Left renal cortex interstitium (tissue), 4 donors: ENCODE results near the gene MYO1C. TPM values are rescaled to one million over a fixed set of nuclear protein-coding genes. Genes with fewer than 3 reads are reported as not detected.
"Not testable (repeated sequence)": the region's sequence is repeated elsewhere in the genome, so short reads cannot be mapped to it uniquely, and the experiment has no call there.

ENCODE experiments used
- DNase-seq, 4 donors: peaks; one replicate each; pipeline ENCODE4 v3.0.0-alpha.2; 2013; ENCODE audit warnings: low read depth in 4 of 4, low spot score in 2 of 4, missing footprints in 1 of 4
- polyA plus RNA-seq, 4 donors: library from polyadenylated mRNA; unstranded; fragments of 120-200 nt; gene quantifications; one replicate each; pipeline ENCODE4 v1.2.1, GENCODE V29; 2013; ENCODE audit not compliant: insufficient read length in 4 of 4

The MYO1C gene, protein sequence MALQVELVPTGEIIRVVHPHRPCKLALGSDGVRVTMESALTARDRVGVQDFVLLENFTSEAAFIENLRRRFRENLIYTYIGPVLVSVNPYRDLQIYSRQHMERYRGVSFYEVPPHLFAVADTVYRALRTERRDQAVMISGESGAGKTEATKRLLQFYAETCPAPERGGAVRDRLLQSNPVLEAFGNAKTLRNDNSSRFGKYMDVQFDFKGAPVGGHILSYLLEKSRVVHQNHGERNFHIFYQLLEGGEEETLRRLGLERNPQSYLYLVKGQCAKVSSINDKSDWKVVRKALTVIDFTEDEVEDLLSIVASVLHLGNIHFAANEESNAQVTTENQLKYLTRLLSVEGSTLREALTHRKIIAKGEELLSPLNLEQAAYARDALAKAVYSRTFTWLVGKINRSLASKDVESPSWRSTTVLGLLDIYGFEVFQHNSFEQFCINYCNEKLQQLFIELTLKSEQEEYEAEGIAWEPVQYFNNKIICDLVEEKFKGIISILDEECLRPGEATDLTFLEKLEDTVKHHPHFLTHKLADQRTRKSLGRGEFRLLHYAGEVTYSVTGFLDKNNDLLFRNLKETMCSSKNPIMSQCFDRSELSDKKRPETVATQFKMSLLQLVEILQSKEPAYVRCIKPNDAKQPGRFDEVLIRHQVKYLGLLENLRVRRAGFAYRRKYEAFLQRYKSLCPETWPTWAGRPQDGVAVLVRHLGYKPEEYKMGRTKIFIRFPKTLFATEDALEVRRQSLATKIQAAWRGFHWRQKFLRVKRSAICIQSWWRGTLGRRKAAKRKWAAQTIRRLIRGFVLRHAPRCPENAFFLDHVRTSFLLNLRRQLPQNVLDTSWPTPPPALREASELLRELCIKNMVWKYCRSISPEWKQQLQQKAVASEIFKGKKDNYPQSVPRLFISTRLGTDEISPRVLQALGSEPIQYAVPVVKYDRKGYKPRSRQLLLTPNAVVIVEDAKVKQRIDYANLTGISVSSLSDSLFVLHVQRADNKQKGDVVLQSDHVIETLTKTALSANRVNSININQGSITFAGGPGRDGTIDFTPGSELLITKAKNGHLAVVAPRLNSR
- 10 to 100 TPM; 71.1 to 88.7 (median 78.6) TPM for polyA plus RNA-seq

DNA sequence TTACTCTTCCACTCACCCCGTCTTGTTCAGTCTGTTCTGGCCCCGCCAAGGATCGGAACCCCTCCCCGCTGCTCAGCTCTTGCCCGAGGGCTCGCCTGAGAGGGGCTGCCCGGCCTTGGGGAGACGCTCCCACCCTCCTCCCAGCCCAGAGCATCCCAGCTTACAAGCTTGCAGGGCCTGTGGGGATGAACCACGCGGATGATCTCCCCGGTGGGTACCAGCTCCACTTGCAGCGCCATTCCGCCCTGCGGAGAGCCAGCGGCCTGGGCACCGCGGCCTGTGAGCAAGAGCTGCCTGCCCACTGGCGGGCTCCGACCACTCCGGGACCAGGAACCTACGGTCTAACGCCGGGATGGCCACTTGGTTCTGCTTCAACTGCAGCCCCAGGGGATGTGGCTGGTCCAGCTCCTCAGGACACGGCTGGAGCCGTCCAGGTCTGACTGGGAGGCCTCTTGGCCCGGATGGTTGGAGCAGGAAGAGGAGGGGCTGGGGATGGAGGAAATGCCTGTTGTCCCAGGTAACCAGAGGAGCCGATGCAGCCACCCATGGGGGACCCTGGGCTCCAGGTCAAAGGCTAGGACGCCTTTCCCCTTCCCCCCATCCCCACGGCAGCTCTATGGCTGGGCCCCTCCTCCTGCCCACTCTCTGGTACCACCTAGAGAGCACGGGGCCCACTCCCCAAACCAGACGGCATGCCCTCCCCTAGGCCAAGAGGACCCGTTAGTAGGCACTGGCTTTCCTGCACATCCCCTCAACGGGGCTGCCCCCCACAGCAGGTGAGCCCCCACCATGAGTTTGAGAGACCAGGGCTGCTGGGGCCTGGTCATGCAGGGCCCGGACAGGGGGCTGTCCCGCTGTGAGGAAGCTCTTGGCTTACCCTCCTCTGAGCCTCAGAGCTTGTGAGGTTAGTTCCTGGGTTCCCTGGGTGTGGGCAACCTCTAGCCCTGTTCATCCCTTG, at the start of gene MYO1C:
MYO1C (minus strand) TSS at position 438 of the 958 bp plus-strand sequence; CDS start at position 239, 199 bp downstream.
- no peak for DNase-seq

DNA sequence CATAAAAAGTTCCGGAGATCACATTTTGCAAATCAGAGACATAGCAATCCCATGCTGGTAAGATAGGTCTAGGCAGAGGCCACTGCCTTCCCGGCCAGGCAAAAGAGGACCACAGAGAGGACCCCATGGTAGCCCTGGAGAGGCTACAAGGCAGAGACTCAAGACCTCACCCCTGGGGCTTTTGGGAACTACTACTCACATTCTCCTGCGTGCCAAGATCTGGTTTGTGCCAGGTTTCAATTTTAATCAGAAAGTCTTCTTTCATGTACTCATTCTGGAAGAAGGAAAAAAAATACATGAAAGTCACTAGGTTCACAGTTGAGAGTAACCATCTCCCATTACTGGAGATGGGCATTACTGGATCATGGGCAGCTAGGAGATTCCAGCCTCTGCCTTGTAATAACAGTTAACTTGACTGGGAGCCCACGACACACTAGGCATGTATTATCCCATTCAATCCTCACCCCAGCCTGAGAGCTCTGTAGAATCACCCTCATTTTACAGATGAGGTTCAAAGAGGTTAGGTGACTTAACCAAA, 49.0 kb upstream of the MYO1C start:
- DNase-seq = no peak

DNA sequence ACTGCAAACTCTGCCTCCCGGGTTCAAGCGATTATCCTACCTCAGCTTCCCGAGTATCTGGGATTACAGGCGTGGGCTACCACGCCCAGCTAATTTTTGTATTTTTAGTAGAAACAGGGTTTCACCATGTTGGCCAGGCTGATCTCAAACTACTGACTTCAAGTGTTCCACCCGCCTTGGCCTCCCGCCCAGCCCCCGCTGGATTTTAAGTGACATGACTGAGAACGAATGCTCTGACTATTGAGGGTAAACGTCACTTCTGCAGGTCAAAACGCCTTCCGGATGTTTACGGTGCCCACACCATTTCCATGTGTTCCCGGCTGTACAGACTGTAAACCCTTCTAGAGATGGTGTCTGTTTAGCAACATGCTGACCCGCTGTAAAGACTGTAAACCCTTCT, 47.3 kb upstream of the MYO1C start:
- DNase-seq = no peak

DNA sequence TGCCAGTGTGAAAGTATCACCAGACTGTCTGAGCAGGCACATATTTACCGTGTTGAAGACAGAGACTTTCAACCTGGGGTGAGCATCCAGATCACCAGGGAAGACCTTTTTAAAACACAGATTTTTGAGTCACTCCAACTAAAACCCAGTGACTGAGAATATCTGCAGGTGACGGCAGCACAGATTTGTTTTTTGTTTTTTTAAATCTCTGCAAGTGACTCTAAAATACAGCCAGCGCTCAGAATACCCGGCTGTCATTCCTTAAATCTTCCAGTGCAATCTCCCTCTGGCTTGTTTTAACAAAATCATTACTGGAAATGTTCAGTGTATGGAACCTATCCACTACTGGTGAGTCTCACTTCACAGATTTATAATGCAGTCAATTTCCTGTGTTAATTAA, 43.3 kb upstream of the MYO1C start:
- DNase-seq = no peak

DNA sequence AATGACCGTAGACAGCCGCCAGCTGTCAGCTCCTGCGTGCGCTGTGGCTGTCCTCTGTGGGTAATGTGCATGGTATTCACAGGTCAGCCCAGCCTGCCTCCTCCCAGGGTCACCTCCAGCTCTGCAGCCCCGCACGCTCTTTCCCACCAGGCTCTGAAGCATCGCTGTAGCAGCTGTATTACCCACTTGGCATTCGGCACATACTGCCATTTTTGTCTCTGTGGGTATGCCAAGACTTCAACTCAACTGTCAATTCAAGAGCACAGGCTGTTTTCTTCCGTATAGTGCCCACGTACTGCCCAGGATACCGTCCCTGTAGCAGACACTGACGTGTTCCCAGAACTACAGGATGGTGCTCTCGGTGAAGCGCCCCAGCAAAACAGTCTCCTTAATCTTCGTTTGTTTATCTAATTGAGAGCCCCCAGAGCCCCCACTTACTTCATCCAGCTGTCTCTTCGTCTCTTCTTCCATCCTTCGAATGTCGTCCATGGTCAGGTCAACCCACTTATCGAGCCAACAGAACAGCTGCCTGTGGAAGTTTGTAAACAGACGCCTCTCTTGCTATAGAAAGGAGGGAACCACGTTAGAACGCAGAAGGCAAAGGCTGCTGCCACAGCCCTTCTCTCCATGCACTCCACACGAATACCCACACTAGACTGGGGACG, 41.3 kb upstream of the MYO1C start:
- DNase-seq = no peak

DNA sequence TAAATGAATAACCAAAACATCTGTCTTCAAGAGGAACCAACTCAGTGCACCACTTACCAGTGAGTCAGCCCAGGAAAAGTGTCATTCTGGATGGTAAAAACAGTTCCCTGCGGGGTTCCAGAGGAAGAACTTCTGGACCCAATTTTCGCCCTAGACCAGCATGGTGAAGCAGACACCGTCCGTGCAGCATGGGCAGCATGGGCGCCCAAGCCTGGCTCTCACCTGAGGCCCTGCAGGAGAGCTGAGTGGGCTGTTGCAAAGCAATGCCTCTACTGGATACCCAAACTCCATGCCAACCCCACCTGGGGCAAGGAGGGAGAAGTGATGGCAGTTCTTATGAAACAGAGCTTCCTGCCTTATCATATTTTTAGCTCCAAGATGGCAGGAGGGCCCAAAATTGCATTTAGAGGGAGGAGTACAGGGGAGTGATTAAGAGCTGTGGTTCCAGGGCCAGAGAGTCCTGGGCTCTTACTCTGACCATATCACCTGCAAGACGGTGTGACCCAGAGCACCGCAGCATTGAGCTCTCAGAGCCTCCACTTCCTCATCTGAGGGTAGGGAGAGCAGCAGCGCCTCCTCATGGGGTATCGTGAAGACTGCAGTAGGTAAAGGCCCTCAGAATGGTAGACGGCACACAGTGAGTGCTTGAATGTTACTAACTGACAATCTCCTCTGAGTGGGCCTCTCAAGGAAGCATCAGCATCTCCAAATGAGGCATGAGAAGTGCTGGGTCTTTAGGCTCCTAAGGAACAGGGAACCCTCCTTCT, 40.5 kb upstream of the MYO1C start:
- DNase-seq = no peak

DNA sequence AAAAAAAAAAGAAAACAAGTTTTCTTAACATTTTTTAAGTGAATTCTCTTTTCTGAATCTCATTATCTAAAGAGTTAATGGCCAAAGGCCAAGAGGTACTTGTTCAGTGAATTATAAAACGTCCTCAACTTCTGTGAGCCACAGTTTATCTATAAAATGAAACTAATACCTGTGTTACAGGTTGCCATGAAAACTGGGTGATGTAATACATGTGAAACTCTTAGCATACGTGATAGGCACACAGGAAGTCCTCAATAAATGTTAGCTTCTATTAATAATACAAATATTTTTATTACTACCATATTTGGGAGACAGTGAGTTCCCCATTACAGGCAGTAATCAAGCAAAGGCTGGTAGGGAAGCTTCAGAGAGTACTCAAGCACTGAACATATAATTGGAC, 37.4 kb upstream of the MYO1C start:
- DNase-seq = no peak

DNA sequence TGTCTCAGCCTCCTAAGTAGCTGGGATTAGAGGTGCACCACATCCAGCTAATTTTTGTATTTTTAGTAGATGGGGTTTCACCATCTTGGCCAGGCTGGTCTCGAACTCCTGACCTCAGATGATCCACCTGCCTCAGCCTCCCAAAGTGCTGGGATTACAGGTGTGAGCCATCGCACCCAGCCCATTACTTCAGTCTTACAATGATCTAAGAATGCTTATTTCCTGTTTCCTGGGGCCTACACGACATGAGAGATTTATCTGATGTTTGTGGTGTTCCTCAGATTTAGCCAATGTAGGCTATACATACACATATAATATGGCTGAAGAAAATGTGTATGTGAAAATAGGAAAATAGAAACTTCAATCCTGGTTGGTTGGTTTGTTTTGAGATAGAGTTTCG, 34.4 kb upstream of the MYO1C start:
- not testable (repeated sequence) for DNase-seq

DNA sequence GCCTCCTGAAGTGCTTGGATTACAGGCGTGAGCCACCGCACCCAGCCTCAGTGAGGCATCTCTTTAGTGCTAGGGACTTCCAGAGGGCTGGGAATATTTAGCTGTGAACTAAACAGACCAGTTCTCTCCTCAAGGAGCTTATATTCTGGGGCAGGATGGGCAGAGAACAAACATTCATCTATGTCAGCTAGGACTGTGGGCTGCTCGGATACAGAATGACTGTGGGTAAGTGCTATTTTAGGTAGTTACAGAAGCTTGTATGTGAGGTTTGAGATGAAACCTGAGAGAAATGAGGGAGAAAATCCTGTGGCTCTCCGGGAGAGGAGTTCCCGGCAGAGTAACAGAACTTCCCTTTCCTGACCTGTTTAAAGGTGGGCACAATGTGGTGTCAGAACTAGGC, 30.1 kb upstream of the MYO1C start:
- DNase-seq = no peak

DNA sequence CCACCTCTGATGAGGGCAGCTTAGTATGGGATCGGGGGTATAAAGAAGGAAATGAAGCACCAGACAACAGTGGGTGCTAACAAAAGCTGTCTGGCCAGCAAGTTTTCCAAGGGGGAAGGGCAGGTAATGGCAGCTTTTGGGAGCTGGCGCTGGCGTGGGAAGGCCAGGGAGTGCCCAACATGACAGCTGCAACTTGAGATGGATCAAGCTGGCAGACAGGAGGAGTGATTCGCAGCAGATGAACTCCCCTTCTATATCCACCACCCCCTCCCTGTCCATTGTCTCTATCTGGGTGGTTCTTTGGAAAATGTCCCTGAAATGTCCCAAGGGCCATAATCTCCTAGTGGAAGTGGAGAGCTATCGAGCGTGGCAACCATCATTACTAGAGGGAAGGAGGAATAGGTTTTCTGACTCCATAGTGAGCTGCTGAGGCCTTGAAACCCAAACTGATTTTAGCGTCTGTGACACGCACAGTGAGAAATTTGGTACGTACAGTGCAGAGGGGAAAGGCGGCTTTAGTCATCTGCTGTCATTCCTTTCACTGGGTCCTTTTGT, 28.7 kb upstream of the MYO1C start:
- DNase-seq = no peak

DNA sequence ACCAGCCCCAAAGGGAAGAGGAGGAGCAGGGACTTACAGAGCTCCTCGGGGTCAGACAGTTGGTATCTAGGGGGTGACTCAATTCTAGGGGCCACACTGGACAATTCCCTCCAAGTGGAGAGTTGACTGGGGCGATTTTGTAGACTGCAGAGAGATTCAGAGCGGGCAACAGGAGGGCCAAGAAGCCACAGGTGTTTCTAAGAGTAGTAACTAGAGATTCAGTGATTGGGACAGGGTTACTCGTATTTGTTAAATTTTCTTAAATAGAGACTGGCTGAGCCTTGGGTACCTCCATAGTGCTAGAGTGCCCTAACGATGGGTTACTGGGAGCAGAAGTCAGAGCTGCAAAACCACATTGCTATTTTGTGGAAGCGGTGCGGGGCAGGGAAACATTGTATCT, 27.2 kb upstream of the MYO1C start:
- DNase-seq = no peak

DNA sequence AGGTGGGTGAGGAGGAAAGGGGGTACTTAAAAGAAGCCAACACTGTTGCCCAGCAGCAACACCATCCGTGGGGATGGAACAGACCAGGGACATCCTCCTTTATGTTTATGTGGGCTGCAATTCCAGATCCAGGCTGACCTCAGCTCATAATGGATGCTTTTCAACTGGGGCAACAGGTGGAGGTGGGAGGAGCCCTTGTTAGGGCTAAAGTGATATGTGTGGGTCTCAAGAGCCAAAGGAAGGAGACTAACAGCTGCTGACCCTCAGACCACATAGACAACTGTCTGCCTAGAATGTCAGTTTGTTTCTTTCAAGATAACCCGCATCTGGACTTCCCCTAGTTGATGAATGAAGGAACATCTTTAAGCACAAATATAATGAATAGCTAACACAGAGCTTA, 25.9 kb upstream of the MYO1C start:
- no peak for DNase-seq

DNA sequence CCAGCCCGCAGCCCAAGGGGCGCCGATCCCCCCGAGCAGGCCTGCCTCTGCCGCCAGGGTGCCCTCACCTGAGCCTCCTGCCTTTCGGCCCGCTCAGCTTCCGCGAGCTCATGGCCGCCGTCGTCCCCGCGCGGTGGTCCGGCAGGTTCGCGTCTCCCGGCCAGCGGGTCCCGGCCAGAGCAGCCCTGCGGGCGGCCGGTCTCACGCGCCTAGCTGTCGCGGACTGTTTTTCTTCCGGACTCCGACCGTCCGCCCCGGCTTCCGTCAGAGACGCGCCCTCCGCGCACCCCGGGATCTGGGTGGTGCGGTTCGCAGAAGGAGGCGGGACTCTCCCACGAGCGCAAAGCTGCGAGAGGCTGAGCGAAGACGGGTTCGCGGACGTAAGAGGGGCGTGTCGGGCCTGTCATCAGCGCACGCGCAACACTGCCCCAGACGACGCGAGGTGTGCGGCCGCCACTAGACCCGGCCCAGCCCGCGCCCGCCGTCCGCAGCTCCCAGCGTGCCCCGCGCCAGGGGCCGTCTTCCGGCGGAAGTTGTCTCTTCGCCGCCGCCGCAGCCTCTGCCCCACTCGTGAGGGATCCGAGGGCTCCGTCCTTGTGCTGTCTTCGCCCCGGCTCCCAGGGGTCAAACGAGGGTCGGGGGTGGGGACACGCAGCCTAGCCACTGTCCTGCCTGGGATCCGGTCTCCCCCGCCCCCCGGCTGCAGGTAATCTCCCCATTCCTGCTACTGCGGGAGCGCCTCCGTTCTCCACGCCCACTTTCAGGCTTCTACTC, 24.1 kb upstream of the MYO1C start, which contains the start of gene INPP5K:
INPP5K (minus strand) TSS at position 225 of the 774 bp plus-strand sequence; CDS start at position 112, 113 bp downstream.
- DNase-seq = peak; percentile 74 to 94 (median 92)

DNA sequence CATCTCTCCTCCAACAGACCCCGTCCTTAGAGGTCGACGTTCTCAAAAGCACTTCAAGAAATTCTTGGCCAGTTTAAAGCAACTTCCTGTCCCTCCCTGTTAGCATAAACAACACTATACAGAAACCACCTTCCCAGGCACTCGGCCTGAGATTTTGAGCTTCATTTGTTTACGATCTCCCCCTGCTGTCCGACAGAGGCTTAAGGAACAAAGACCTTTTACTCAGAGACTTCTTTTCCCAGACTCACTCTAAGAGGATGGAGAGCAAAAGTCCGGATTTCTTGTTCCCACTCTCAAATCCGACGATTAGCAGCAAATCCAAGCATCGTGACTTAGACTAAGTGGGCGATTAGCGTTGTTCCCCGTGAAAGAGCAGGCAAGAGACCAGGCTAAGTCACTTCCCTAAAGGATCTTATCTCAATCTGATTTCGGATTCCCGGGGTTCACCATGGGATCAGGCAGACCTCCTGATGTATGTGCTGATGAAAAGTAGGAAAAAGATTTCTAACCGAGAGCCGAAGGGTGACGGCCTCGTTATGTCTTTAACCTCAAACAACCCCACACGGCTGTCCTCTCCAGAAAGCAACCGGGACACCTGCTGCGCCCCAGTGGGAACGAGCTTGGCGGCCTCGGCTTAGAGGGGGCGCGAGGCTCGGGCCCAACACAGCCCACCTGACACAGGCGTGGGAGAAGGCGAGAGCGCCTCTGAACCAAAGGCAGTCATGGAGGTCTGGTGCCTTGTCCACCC, 23.3 kb upstream of the MYO1C start:
- peak in 3 of 4 donors; percentile 59 to 84 (median 77) for DNase-seq

DNA sequence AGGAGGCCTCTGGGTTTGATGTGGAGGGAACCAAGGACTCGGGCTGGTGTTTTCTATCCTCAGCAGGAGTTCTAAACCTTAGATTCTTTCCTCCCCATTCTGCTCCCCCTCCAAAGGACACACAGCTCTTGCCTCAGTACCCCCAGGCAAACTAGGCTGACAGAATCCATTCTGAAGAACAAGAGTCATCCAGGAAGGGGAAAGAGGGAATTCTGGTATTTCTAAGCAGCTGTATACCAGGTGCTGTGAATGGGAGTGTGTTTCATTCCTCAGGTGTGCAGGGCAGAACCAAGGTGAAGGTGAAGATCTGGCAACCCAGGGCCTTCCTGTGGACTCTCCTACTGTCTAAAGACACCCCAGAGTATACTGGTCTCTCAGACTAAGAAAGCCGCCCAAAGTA, 19.9 kb upstream of the MYO1C start:
- no peak for DNase-seq

DNA sequence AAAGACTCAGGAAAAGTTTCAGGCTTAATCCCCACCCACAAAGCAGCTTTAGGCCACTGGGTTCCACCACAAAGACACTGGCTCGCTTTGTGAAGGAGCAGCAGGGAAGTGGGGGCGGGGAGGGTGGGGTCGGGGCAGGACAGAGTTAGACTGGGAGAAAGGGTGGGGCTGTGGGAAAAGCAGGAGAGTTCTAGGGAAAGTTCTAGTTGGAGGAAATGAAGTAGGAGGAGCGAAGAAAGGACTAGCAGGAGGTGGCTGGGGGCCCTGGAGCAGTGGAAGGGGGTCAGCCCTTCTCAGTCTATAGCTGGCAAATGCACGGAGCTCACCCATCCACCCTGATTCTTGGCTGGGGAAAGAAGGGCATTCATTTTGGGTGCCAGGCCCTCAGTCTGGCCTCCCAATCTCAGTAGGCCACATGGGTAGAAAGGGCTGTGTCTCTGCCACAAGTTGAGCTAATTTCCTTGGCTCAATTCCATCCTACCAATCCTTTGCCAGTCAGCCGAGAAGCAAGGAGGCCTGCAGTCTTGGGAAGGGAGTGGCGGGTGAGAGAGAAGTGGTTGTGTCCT, 19.4 kb upstream of the MYO1C start:
- DNase-seq = no peak
